HG03378 (cell line): Measurements from ENCODE around the gene PRORP.
A peak's percentile ranks its signal among the peaks of the same experiment; 100 is the strongest.
"Not testable (repeated sequence)": the region's sequence is repeated elsewhere in the genome, so short reads cannot be mapped to it uniquely, and the experiment has no call there.

Source experiments
- ATAC-seq: cut with Tn5 transposase; IDR thresholded peaks from one replicate; pipeline ENCODE4 v1.9.1; 2021; ENCODE audit warnings: mild to moderate bottlenecking, moderate library complexity; ENCODE audit not compliant: unreplicated experiment

The PRORP gene

DNA sequence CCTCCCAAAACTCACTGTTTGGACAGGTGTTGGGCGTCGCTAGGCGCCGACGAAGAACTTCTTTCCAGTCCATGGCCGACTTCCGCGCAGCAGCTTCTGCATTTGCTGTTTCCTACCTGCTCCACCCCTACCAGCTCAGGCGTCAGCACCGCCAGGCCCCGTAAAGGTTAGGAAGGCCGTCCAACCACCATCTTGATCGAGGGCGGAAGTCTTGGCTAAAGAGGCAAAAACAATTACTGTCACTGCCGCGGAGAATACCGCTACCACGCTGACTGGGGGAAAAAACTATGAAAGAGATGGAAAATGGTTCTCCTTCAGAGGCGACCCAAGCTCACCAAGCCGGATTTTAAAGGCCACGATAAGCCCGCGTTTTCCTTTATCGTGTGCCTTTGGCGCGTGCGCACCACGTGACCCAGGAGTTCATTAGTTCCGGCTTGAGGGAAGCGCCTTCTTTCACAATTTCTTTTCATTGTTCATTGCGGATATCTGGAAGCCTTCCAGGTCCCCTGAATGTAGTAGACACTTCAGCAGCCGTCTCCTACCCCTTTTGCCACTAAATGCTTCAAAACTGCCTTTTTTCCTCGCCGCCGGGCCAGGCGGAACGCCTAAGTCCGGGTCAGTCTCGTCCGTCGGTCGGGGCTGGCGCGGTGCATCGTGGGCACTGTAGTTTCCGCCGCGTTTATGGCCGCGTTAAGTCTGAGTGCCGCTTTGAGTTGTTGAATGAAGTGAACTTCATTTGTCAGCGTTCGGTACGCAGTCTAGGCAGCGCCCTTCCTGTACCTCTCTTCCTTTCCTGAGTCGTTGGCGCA, at the start of gene PRORP, which contains the start of gene PPP2R3C:
TSS of gene PRORP (plus strand) at position 666 of the 809 bp plus-strand sequence. CDS start 694 bp downstream, outside the sequence.
TSS of gene PPP2R3C (minus strand) at position 104 of the 809 bp plus-strand sequence. CDS start at position 73, 31 bp downstream.
- peak; percentile 79 for ATAC-seq

DNA sequence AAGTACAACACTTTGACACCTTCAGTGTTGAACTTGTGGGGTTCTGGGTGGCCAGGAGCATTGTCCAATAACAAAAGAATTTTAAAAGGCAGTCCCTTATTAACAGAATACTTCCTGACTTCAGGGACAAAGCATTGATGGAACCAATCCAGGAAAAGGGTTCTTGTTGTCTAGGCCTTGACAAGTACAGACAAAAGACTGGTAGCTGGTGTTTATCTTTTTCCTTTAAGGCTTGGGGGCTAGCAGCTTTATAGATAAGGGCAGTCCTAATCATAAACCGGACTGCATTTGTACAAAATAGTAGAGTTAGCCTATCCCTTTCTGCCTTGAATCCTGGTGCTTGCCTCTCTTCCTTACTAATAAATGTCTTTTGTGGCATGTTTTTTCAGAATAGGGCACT, 48.9 kb upstream of the PRORP start:
- no peak for ATAC-seq

DNA sequence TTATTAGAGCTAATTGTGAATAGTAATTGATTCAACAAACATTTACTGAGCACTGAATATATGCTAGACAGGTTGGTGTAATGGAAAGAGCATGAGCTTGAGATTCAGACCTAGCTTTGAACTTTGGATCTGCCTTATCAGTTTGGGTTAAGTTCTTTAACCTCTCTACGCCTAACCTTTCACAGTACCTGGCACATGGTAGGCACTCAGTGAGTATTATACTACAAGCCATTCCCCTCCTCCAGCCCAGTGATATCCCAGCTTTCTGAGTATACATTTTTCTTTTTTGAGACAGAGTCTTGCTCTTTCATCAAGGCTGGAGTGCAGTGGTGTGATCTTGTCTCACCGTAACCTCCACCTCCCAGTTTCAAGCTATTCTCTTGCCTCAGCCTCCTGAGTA, 44.3 kb upstream of the PRORP start:
- ATAC-seq, result no peak

DNA sequence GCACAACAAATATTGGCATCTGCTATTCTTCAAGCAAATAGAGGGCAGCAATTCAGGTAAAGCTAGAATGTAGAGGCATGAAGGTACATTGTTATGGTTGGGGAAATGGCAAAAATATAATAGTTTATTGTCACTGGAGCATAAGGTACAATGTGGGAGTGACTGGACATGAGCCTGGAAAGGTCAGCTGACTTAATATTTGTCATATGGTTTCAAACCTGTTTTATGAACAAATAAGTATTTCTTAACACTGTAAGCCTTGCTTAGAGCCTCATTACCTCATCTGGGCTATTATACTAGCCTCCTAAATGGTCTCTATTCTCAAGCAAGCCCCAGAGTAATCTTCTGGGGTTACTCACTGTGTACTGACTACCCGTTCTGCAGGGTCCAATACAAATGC, 42.6 kb upstream of the PRORP start:
- no peak for ATAC-seq

DNA sequence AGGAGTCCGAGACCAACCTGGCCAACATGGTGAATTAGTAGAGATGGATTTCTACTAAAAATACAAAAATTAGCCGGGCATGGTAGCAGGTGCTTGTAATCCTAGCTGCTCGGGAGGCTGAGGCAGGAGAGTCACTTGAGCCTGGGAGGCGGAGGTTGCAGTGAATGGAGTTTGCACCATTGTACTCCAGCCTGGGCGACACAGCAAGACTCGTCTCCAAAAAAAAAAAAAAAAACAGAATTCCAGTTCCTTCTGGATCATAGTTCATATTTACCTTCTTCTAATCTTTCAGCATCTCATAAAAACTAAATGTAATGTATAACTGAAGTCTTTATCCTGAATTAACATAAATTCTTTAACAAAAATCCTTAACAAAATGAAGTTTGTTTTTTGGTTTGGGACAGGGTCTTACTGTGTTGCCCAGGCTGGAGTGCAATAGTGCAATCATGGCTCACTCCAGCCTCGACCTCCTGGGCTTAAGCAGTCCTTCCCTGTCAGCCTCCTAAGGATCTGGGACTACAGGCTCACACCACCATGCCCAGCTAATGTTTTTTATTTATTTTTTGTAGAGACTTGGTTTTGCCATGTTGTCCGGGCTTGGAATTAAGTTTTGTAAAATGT, 38.7 kb upstream of the PRORP start:
- no peak for ATAC-seq

DNA sequence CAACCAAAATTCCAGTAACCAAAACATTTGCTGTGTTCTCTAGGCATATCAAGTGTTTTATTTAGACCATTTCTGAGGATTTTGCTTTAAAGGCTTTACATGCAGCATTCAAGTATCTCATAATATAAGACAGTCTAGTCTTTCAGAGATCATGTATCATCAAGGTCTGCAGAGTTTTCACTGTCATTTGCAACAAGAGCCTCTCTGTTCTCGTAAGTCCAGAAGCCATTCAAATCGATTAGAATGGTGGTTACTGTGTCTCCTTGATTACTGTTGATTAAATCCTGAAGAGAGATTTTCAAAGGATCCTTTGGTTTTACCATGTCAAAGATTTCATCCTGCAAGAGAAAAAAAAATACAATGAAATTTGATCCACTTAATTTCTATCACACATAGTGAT, 36.9 kb upstream of the PRORP start:
- no peak for ATAC-seq

DNA sequence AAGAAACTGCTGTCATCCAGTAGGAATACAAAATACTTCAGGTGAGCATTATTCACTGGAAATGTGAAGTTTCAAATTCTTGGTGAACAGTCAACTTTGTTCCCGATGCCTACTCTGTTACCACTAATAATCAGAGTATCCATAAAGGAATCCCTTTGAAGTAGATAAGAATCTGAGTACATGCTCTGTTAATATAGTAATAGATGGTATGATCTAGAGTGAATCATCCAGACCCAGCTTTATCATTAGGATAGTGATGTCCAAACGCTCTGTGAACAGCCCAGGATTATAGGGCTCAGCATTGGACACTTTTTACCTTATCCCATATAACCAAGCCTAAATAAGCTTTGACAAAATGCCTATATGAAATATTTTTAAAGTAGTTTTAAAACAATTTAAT, 33.8 kb upstream of the PRORP start:
- ATAC-seq, result no peak

DNA sequence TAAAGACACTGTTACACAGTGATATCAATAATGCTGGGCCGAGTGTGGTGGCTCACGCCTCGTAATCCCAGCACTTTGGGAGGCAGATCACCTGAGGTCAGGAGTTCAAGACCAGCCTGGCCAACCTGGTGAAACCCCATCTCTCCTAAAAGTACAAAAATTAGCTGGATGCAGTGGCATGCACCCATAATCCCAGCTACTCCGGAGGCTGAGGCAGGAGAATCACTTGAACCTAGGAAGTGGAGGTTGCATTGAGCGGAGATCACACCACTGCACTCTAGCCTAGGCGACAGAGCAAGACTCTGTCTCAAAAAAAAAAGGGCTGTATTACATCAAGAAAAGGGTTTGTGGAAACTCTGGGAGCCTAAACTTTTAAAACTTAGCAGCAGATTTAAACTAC, 27.7 kb upstream of the PRORP start:
- not testable (repeated sequence) for ATAC-seq

DNA sequence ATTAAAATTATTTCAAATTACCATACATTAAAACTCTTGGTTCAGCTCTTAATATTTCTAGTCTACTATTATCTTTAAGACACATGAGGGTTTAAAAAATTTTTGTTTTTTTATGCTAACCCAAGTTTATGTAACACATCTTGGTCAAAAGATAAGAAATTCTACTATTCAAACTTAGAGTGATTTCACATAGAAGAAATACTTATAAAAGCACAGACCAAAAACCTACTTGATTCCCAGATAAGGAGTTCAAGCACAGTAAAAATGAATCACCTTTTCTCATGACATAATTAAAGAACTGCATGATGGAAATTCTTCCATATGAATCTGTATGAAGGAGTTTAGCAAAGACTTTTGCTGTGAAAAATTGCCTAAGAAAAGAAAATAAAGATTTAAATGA, 14.5 kb upstream of the PRORP start:
- no peak for ATAC-seq

DNA sequence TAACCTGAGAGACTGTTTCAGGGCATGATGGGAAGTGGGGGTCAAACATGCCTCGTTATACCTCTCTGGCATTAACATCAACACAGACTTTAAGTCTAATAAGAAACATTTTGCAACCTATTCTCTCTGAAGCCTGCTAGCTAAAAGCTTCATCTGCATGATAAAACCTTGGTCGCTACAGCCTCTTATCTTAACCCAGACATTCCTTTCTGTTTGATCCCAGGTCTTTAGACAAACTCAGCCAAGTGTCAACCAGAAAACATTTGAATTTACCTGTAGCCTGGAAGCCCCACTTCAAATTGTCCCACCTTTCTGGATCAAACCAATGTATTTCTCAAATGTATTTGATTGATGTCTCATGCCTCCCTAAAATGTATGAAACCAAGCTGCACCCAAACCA, 9.7 kb upstream of the PRORP start:
- ATAC-seq, result no peak

DNA sequence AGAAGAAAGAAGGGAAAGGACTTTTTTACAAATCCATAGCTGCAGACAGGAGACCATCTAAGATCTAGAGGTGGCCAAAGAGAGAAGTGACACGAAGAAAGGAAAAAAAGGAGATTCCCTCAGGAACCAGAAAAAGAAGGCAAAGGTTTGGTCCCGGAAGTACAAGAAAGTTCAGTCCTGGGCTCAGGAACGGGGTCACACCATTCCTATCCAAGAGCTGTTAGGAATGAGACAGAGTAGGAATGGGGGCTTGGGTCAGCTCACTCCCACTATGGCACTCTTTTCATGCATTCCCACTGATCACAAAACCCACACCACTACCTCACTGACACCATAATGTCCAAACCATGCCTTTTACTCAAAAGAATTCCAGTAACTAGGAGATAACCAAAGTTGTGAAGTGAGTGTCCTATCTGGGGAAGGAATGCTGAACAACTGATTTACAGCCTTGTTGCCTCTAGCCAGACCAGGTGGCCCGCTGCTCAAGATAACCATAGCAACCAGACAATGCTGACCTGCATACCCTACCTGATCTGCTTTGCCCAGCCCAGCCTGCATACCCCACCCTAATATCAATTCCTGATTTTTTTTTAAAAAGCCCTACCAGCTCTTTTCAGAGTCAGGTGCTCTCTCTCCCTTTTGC, 8.9 kb upstream of the PRORP start:
- ATAC-seq, result no peak

DNA sequence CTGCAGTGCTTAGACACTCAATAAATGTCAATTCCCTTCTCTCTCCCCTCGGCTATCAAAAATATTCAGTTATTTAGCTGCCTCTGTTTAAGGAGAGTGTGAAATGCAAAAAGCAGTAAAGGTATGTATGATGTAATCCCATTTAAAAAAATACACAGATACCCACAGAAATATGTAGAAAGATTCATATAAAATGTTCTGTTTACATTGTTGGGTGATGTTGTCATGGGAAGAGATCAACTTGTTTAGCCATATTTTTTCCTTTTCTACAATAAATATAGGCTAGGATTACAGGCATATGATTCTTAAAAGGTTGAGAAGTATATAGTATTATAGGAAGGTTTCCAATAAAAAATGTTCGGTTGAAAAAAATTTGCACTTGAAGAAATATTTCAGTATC, 8.3 kb upstream of the PRORP start:
- ATAC-seq, result no peak

DNA sequence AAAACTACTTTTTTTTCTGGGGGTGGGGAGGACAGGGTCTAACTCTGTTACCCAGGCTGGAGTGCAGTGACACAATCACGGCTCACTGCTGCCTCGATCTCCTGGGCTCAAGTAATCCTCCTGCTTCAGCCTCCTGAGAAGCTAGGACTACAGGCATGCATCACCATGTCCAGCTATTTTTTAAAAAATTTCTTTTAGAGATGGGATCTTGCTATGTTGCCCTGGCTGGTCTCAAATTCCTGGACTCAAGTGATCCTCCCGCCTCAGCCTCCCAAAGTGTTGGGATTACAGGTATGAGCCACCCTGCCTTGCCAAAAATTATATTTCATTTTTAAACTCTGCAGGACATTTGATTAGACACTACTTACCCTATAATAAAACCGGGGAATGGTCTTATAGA, 6.1 kb upstream of the PRORP start:
- ATAC-seq, result no peak

DNA sequence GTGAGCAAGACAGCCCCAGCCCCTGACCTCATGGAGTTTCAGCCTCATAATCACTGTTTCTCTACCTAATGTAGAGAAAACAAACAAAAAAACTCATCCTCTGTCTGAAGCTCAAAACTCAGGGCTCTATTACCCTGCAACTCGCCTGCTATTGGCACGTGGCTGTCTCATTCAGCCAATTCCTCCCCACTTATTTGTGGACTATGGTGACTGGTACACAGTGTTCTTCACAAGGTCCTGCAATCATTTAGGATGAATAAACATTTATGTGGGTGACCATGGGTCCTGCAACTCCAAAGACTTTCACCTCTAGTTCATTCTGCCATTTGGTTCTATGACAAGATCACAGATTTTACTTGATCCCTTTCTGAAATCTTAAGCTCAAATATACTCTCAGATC, 5.2 kb upstream of the PRORP start:
- ATAC-seq, result no peak

DNA sequence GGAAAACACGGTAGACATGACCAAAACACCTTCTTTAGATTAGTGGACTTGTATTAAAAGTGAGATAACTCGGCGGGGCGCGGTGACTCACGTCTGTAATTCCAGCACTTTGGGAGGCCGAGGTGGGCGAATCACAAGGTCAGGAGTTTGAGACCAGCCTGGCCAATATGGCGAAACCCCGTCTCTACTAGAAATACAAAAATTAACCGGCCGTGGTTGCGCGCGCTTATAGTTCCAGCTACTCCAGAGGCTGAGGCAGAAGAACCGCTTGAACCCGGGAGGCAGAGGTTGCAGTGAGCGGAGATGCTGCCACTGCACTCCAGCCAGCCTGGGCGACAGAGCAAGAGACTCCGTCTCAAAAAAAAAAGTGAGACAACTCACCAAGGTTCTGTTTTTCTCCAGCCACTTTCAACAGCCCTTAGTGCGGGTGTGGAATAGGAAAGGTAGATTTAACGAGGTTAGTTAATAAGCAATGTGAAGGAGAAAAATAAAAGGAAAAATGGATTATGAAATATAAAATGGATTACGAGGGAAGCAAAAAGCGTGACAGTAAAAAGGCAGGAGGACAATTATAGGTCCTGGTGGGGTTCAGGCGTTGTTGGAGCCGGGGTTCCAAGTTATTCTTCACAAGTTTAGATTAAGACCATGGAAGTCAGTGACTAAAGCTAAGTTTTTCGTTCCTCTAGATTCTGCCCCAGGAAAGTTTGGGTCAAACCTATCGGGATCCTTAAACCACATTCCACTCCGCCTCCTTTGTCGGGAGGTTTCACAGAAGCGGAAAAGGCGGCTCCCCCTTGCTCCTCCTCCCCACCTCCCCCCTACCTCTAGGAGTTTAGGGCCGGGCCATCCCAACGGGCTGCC, 1.1 kb upstream of the PRORP start:
- ATAC-seq, result no peak

DNA sequence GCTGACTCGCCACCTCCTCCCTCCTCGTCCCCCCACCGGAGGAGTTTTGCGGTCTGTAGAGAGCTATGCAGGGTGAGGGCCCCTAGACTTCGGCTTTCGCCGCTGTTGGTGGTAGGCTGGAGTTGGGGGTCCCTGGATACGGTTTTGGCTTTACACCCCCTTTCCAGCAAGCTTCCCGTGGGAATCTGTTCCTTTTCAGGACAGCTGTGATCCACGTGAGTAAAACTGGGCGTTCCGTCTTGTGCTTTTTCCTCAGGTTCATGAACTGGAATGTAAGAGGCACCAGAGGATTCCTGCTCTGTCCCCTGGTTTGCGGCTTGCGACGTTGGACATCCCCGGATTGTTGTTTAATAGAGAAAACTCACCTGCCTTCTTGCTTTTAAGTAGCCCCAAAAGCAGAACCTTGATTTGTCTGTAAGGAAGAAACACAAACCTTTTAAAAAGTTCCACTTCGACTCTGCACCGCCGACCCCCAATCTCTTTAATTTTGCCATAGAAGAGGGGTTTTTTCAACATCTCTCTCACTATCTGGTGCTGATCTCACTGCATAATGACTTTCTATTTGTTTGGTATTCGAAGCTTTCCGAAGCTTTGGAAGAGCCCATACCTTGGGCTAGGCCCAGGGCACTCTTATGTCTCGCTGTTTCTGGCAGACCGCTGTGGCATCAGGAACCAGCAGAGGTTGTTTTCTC, 490 bp downstream of the PRORP start:
- no peak for ATAC-seq

DNA sequence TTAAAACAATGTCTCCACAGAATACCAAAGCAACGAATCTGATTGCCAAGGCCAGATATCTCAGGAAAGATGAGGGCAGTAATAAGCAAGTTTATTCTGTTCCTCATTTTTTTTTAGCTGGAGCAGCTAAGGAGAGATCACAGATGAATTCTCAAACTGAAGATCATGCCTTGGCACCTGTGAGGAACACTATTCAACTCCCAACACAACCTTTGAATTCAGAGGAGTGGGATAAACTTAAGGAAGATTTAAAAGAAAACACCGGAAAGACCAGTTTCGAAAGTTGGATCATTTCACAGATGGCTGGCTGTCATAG, 994 bp downstream of the PRORP start:
- ATAC-seq, result no peak

DNA sequence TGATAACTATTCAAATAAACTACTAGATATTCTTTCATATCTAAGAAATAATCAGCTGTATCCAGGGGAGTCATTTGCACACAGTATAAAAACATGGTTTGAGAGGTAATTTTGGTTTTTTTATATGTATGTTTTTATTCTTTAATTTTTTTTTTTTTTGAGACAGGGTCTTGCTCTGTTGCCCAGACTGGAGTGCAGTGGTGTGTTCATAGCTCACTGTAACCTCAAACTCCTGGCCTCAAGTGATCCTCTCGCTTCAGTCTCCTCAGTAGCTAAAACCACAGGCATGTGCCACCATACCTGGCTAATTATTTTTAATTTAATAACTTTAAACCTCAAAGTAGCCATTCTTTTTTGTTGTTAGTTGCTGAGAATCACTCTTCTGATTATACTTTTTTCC, 1.8 kb downstream of the PRORP start:
- no peak for ATAC-seq

DNA sequence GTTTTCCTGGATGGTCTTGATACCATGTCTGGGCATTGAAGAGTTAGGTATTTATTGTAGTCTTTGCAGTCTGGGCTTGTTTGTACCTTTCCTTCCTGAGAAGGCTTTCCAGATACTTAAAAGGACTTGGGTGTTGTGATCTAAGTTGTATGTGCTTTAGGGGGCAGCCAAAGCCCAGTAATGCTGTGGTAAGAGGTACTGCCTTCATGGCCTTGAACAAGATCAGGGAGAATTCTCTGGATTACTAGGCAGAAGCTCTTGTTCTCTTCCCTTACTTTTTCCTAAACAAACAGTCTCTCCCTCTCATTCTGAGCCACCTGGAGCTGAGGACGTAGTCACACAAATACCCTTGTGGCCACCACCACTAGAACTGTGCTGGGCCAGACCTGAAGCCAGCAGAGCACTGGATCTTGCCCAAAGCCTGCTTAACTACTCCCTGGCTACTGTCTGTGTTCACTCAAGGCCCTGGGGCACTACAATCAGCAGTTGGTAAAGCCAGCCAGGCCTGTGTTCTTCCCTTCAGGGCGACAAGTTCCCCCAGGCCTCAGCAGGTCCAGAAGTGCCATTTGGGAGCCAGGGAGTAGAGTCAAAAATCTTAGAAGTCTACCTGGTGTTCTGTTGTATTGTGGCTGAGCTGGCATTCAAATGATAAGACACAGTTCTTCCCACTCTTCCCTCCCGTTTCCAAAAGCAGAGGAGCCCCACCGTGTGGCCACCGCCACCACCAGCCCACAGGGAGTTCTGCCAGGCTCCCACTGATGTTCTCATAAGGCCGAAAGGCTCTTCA, 11.4 kb downstream of the PRORP start:
- no peak for ATAC-seq
